ENCODE results near the gene ZC2HC1B. TPM values are rescaled to one million over a fixed set of nuclear protein-coding genes. Genes with fewer than 3 reads are reported as not detected.

Gene ZC2HC1B
- polyA plus RNA-seq, 3 donors, result not detected

DNA sequence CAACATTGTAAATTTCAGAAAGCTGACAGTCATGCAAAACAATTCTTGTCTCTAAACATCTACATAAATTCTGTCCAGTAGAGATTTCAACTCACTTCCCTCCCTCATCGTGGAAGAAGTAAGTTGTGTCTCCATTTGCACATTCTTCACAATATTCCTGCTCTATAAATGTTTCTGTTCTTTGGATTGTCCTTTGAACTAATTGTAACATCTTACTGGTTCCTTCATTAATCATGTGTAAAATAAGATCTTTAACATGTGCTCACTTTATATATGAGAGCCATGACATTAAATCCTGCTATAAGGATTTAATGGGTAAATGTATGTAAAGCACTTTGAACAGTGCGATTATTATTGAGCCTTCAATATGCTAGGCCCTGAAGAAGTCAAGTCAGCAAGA lies 28.1 kb upstream of the ZC2HC1B start:
- whole genome bisulfite sequencing (ENCODE audit: insufficient coverage), result 100% methylated on average over 1 of the region's 2 CpGs
- Mint-ChIP-seq H3K27ac (no peak overlapping the region), H3K36me3 (peaks cover 0 to 3% of the 10 kb centered on the region in 2 donors), H3K4me1 (no peaks in the 10 kb centered on the region), H3K4me3 (no peak overlapping the region), H3K9me3 (peaks cover 0 to 4% (median 2%) of the 10 kb centered on the region in 7 donors), H3K27me3 (ENCODE audit: low read depth in 3 of 3) (peaks cover 0 to 1% (median 1%) of the 10 kb centered on the region in 3 donors)
- TF ChIP-seq, protein P1, sequence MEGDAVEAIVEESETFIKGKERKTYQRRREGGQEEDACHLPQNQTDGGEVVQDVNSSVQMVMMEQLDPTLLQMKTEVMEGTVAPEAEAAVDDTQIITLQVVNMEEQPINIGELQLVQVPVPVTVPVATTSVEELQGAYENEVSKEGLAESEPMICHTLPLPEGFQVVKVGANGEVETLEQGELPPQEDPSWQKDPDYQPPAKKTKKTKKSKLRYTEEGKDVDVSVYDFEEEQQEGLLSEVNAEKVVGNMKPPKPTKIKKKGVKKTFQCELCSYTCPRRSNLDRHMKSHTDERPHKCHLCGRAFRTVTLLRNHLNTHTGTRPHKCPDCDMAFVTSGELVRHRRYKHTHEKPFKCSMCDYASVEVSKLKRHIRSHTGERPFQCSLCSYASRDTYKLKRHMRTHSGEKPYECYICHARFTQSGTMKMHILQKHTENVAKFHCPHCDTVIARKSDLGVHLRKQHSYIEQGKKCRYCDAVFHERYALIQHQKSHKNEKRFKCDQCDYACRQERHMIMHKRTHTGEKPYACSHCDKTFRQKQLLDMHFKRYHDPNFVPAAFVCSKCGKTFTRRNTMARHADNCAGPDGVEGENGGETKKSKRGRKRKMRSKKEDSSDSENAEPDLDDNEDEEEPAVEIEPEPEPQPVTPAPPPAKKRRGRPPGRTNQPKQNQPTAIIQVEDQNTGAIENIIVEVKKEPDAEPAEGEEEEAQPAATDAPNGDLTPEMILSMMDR (IDR thresholded peaks at IDR 0.05), result no peak
- Histone ChIP-seq H3K79me2 (ENCODE audit: insufficient read depth, low read length) (no peaks in the 10 kb centered on the region), H3K9ac (ENCODE audit: insufficient read depth, low read length, poor library complexity, severe bottlenecking) (no peak overlapping the region), H2AFZ (ENCODE audit: insufficient read depth, low read depth, low read length, poor library complexity, severe bottlenecking) (no peak overlapping the region), H3K27me3 (ENCODE audit: control insufficient read depth in 2 of 2, insufficient read depth in 2 of 2, low read length in 2 of 2) (no peaks in the 10 kb centered on the region), H3K27ac (ENCODE audit: low read depth in 1 of 2, low read length in 2 of 2) (no peak overlapping the region), H3K4me3 (replicated peaks in 1 of 3; ENCODE audit: low read depth in 2 of 3, low read length in 3 of 3) (no peak overlapping the region), H3K4me1 (ENCODE audit: control insufficient read depth in 1 of 2, insufficient read depth in 2 of 2, low read length in 2 of 2) (no peaks in the 10 kb centered on the region), H3K36me3 (replicated peaks in 1 of 2; ENCODE audit: control insufficient read depth in 1 of 2, insufficient read depth in 2 of 2, low read length in 2 of 2) (no peaks in the 10 kb centered on the region), H3K9me3 (replicated peaks in 1 of 2; ENCODE audit: control insufficient read depth in 1 of 2, insufficient read depth in 1 of 2, low read length in 2 of 2) (no peaks in the 10 kb centered on the region), H4K20me1 (ENCODE audit: insufficient read depth, low read length) (no peaks in the 10 kb centered on the region), H3K4me2 (replicated peaks; ENCODE audit: extremely low read depth, low read length, poor library complexity, severe bottlenecking) (no peak overlapping the region)
- intact Hi-C loops (cut with micrococcal nuclease), result no loop called here
- no peak for DNase-seq

DNA sequence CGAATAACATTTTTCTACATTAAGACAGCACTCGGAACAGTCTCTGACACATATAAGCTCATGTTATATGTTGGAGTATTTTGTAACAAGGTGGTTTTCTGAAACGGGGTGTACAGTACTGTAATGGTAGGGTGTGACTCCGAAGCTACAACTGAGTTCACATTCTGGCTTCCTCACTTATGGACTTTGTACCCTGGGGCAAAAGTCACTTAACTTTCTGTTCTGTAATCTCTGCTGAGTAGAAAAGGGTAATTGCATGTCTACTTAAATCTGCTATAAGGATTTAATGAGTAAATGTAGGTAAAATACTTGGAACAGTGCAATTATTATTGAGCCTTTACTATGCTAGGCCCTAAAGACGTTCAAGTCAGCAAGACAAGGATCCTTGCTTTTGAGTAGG lies 25.9 kb upstream of the ZC2HC1B start:
- peaks cover 5% of the 10 kb centered on the region for H3K4me1 Mint-ChIP-seq
- Histone ChIP-seq H3K36me3 (replicated peaks in 1 of 2; ENCODE audit: control insufficient read depth in 1 of 2, insufficient read depth in 2 of 2, low read length in 2 of 2) (no peaks in the 10 kb centered on the region), H3K4me3 (replicated peaks in 1 of 3; ENCODE audit: low read depth in 2 of 3, low read length in 3 of 3) (no peak overlapping the region), H3K9me3 (replicated peaks in 1 of 2; ENCODE audit: control insufficient read depth in 1 of 2, insufficient read depth in 1 of 2, low read length in 2 of 2) (no peaks in the 10 kb centered on the region), H4K20me1 (ENCODE audit: insufficient read depth, low read length) (no peaks in the 10 kb centered on the region), H3K27ac (ENCODE audit: low read depth in 1 of 2, low read length in 2 of 2) (no peak overlapping the region), H2AFZ (ENCODE audit: insufficient read depth, low read depth, low read length, poor library complexity, severe bottlenecking) (no peak overlapping the region), H3K79me2 (ENCODE audit: insufficient read depth, low read length) (peaks cover 3% of the 10 kb centered on the region), H3K4me1 (ENCODE audit: control insufficient read depth in 1 of 2, insufficient read depth in 2 of 2, low read length in 2 of 2) (peaks cover 6 to 11% of the 10 kb centered on the region in 2 donors), H3K4me2 (replicated peaks; ENCODE audit: extremely low read depth, low read length, poor library complexity, severe bottlenecking) (no peak overlapping the region), H3K9ac (ENCODE audit: insufficient read depth, low read length, poor library complexity, severe bottlenecking) (no peak overlapping the region), H3K27me3 (ENCODE audit: control insufficient read depth in 2 of 2, insufficient read depth in 2 of 2, low read length in 2 of 2) (no peaks in the 10 kb centered on the region)
- intact Hi-C loops (cut with micrococcal nuclease), result no loop called here
- H3K4me3 Mint-ChIP-seq, result no peak overlapping the region
- no peak for DNase-seq
- 75% methylated on average over 2 of the region's 5 CpGs for WGBS (ENCODE audit: insufficient coverage)
- TF ChIP-seq, protein P1 (IDR thresholded peaks at IDR 0.05), result no peak
- no peaks in the 10 kb centered on the region for H3K36me3 Mint-ChIP-seq
- H3K9me3 Mint-ChIP-seq, result peaks cover 0 to 5% (median 2%) of the 10 kb centered on the region in 7 donors
- peaks cover 0 to 1% (median 1%) of the 10 kb centered on the region in 3 donors for H3K27me3 Mint-ChIP-seq (ENCODE audit: low read depth in 3 of 3)
- H3K27ac Mint-ChIP-seq, result no peak overlapping the region

Measured in CD14-positive monocyte (primary cell).